Gastroesophageal sphincter (tissue), 4 donors: ENCODE data around the gene SFI1. TPM values are rescaled to one million over a fixed set of nuclear protein-coding genes. Genes with fewer than 3 reads are reported as not detected.
A peak's percentile ranks its signal among the peaks of the same experiment; 100 is the strongest.
"Not testable (repeated sequence)": the region's sequence is repeated elsewhere in the genome, so short reads cannot be mapped to it uniquely, and the experiment has no call there.

Experiments
- ATAC-seq: fragments of 150-250 bp; one replicate; pipeline ENCODE4 v1.9.1; 2016; ENCODE audit warnings: mild to moderate bottlenecking, moderate library complexity
- H3K27ac ChIP-seq, 4 donors: fragments of 200-600 bp; sonication (generic) in 3 of 4; 1 replicate in 3 of 4; 2 replicates in 1 of 4; pipeline ENCODE4 v1.5.1; 2016 to 2019
- H3K27me3 ChIP-seq: fragments of 200-600 bp; sonication (generic); one replicate; pipeline ENCODE4 v1.5.1; 2019
- H3K36me3 ChIP-seq, 2 donors: fragments of 200-600 bp; sonication (generic); one replicate each; pipeline ENCODE4 v1.5.1; 2019; ENCODE audit warnings: control low read depth in 1 of 2
- H3K4me1 ChIP-seq, 3 donors: fragments of 200-600 bp; sonication (generic); 1 replicate in 2 of 3; 2 replicates in 1 of 3; pipeline ENCODE4 v1.5.1; 2016 to 2019; ENCODE audit warnings: control low read depth in 2 of 3
- H3K4me3 ChIP-seq, 2 donors: fragments of 200-600 bp; sonication (generic); one replicate each; pipeline ENCODE4 v1.5.1; 2019; ENCODE audit warnings: mild to moderate bottlenecking in 1 of 2, moderate library complexity in 1 of 2
- H3K9me3 ChIP-seq, 3 donors: fragments of 200-600 bp; sonication (generic); one replicate each; pipeline ENCODE4 v1.5.1; 2017 to 2019; ENCODE audit warnings: control low read depth in 2 of 3
- CTCF ChIP-seq, 4 experiments: fragments of 200-600 bp in 2 of 4; fragments of 450-650 bp in 2 of 4; sonication (generic) in 1 of 4; IDR thresholded peaks; one replicate each; pipeline ENCODE4 v1.5.1; 2017 to 2019; ENCODE audit warnings: antibody characterized with exemption in 4 of 4, mild to moderate bottlenecking in 2 of 4, moderate library complexity in 2 of 4
- EP300 ChIP-seq: sonication (generic); formaldehyde crosslinking; IDR thresholded peaks from one replicate; pipeline ENCODE4 v1.6.1; 2017; ENCODE audit warnings: antibody characterized with exemption, mild to moderate bottlenecking
- POLR2A ChIP-seq, 2 donors: fragments of 450-650 bp; IDR thresholded peaks; one replicate each; pipeline ENCODE4 v1.6.1; 2017; ENCODE audit warnings: antibody characterized with exemption in 2 of 2, mild to moderate bottlenecking in 2 of 2, moderate library complexity in 1 of 2
- POLR2AphosphoS5 ChIP-seq: sonication (generic); formaldehyde crosslinking; IDR thresholded peaks from one replicate; pipeline ENCODE4 v1.6.1; 2017; ENCODE audit warnings: antibody characterized with exemption
- WGBS, 2 donors: methylation state at CpG; one replicate each; pipeline ENCODE4 v1.1.5; 2018; ENCODE audit warnings: low coverage in 1 of 2; 5-methylcytosine and 5-hydroxymethylcytosine counted together
- total RNA-seq, 4 donors: library from RNA; depleted of rRNA; stranded (reverse); fragments of >200 nt; gene quantifications; one replicate each; pipeline ENCODE4 v1.1.0, GENCODE V29; 2016

SFI1 gene
- total RNA-seq, 4 donors from 2014 or later: 14.4 to 54.8 (median 20.0) TPM

- Histone ChIP-seq H3K27ac (no peak overlapping the region), H3K9me3 (no peaks in the 10 kb centered on the region), H3K4me3 (no peak overlapping the region), H3K36me3 (peaks cover 0 to 14% of the 10 kb centered on the region in 2 donors), H3K27me3 (no peaks in the 10 kb centered on the region), H3K4me1 (no peaks in the 10 kb centered on the region)
- TF ChIP-seq CTCF (IDR thresholded peaks at IDR 0.05) (no peak), POLR2AphosphoS5 (no peak), POLR2A (IDR thresholded peaks at IDR 0.05) (no peak), EP300 (no peak)
- 82 to 89% methylated on average over 5 to 6 of the region's 6 CpGs for WGBS, 2 donors
- no peak for ATAC-seq
These were observed 12.9 kb downstream of the SFI1 start for GRCh38 chr22:31509061-31509762.

GRCh38 chr22:31520051-31520450, 23.7 kb downstream of the SFI1 start:
- H3K9me3 ChIP-seq: no peaks in the 10 kb centered on the region
- no peaks in the 10 kb centered on the region for H3K27me3 ChIP-seq
- WGBS, 2 donors: 81 to 84% methylated on average over 3 to 4 of the region's 4 CpGs
- H3K36me3 ChIP-seq: peaks cover 0 to 8% of the 10 kb centered on the region in 2 donors
- H3K4me3 ChIP-seq: no peak overlapping the region
- H3K4me1 ChIP-seq: no peaks in the 10 kb centered on the region
- H3K27ac ChIP-seq: no peak overlapping the region
- no peak for ATAC-seq
- no peak for TF ChIP-seq POLR2A (IDR thresholded peaks at IDR 0.05)
- TF ChIP-seq EP300: no peak
- TF ChIP-seq CTCF (IDR thresholded peaks at IDR 0.05): no peak
- no peak for TF ChIP-seq POLR2AphosphoS5

GRCh38 chr22:31524132-31524531, 27.8 kb downstream of the SFI1 start:
- not testable (repeated sequence) for H3K4me3 ChIP-seq, ATAC-seq, H3K27ac ChIP-seq, H3K9me3 ChIP-seq, H3K27me3 ChIP-seq, H3K4me1 ChIP-seq, H3K36me3 ChIP-seq
- WGBS, 2 donors: 82 to 94% methylated on average over 5 of the region's 5 CpGs

- Histone ChIP-seq H3K27me3 (no peaks in the 10 kb centered on the region), H3K27ac (no peak overlapping the region), H3K9me3 (no peaks in the 10 kb centered on the region), H3K36me3 (no peaks in the 10 kb centered on the region), H3K4me3 (no peak overlapping the region), H3K4me1 (peaks cover 0 to 16% (median 0%) of the 10 kb centered on the region in 3 donors)
- ATAC-seq: no peak
- no peak for TF ChIP-seq POLR2A (IDR thresholded peaks at IDR 0.05)
- WGBS, 2 donors: 88 to 90% methylated on average over 3 to 4 of the region's 7 CpGs
These were observed 29.9 kb downstream of the SFI1 start for GRCh38 chr22:31526270-31526669.

- peaks cover 0 to 31% (median 0%) of the 10 kb centered on the region in 3 donors for H3K4me1 ChIP-seq
- no peaks in the 10 kb centered on the region for H3K9me3 ChIP-seq
- H3K4me3 ChIP-seq: no peak overlapping the region
- ATAC-seq: peak; percentile 55
- no peaks in the 10 kb centered on the region for H3K36me3 ChIP-seq
- no peaks in the 10 kb centered on the region for H3K27me3 ChIP-seq
- peak overlapping the region; percentile 39 to 72 (median 56) for H3K27ac ChIP-seq
- TF ChIP-seq EP300: no peak
- TF ChIP-seq CTCF (IDR thresholded peaks at IDR 0.05): no peak
- TF ChIP-seq POLR2AphosphoS5: no peak
- no peak for TF ChIP-seq POLR2A (IDR thresholded peaks at IDR 0.05)
- WGBS, 2 donors: 28 to 45% methylated on average over 2 to 3 of the region's 3 CpGs
These were observed 34.5 kb downstream of the SFI1 start for GRCh38 chr22:31530823-31531195.

- peak overlapping the region in 3 of 4 donors; percentile 11 to 56 (median 44) for H3K27ac ChIP-seq
- WGBS, 2 donors: 31% methylated on average over 1 of the region's 1 CpG; no CpG with 5 or more reads in 1 of the 2 donors
These were observed 35.7 kb downstream of the SFI1 start for GRCh38 chr22:31532060-31532459.

More at GRCh38 chr22:31532060-31532459, 35.7 kb downstream of the SFI1 start:
- no peak overlapping the region for H3K4me3 ChIP-seq
- no peaks in the 10 kb centered on the region for H3K36me3 ChIP-seq
- TF ChIP-seq POLR2A (IDR thresholded peaks at IDR 0.05) (no peak), POLR2AphosphoS5 (no peak), EP300 (no peak), CTCF (IDR thresholded peaks at IDR 0.05) (no peak)
- H3K4me1 ChIP-seq: peaks cover 0 to 31% (median 0%) of the 10 kb centered on the region in 3 donors
- ATAC-seq: no peak
- no peaks in the 10 kb centered on the region for H3K27me3 ChIP-seq
- H3K9me3 ChIP-seq: no peaks in the 10 kb centered on the region
